ENCODE data around the gene PNKD. TPM values are rescaled to one million over a fixed set of nuclear protein-coding genes. Genes with fewer than 3 reads are reported as not detected.

PNKD gene
- total RNA-seq, 4 donors from 2014 or later: 26.1 to 50.4 (median 46.7) TPM

- no peak for TF ChIP-seq CTCF (IDR thresholded peaks at IDR 0.05; ENCODE audit: low read depth)
Measured at GRCh38 chr2:218381916-218382366, 111.6 kb downstream of the PNKD start, which contains the start of gene SLC11A1. Gene SLC11A1, plus strand, starts transcription at chr2:218382273. Its CDS starts 96 bp downstream, at chr2:218382369.

GRCh38 chr2:218382785-218383184 lies 112.5 kb downstream of the PNKD start:
- TF ChIP-seq CTCF (IDR thresholded peaks at IDR 0.05; ENCODE audit: low read depth): no peak

GRCh38 chr2:218383892-218384519 lies 113.7 kb downstream of the PNKD start:
- no peak for TF ChIP-seq CTCF (IDR thresholded peaks at IDR 0.05; ENCODE audit: low read depth)

- TF ChIP-seq CTCF (IDR thresholded peaks at IDR 0.05; ENCODE audit: low read depth): no peak
Measured at GRCh38 chr2:218384975-218385374, 114.7 kb downstream of the PNKD start.

- no peak for TF ChIP-seq CTCF (IDR thresholded peaks at IDR 0.05; ENCODE audit: low read depth)
Measured at GRCh38 chr2:218386505-218387368, 116.4 kb downstream of the PNKD start.

- no peak for TF ChIP-seq CTCF (IDR thresholded peaks at IDR 0.05; ENCODE audit: low read depth)
Measured at GRCh38 chr2:218387369-218388194, 117.3 kb downstream of the PNKD start.

Measured in subcutaneous adipose tissue (tissue), 4 donors.